Endothelial cell of umbilical vein (primary cell): ENCODE results near the gene RECQL5.

Experiments used
- EZH2 ChIP-seq: IDR thresholded peaks from 2 replicates; pipeline ENCODE4 v1.6.1; 2012; ENCODE audit warnings: borderline replicate concordance, low read depth, mild to moderate bottlenecking, moderate library complexity, low read length, inconsistent platforms; ENCODE audit not compliant: severe bottlenecking
- GATA2 ChIP-seq: IDR thresholded peaks from 2 replicates; pipeline ENCODE4 v1.7.0; 2011; ENCODE audit warnings: low read depth, mild to moderate bottlenecking, moderate library complexity, mixed read lengths, low read length; ENCODE audit not compliant: insufficient read length, insufficient read depth
- POLR2A ChIP-seq: IDR thresholded peaks from 2 replicates; pipeline ENCODE4 v1.6.1; 2012; ENCODE audit warnings: low read depth, mild to moderate bottlenecking, control low read depth, low read length
- POLR2AphosphoS5 ChIP-seq: IDR thresholded peaks from 2 replicates; pipeline ENCODE4 v1.6.1; 2012; ENCODE audit warnings: low read depth, mild to moderate bottlenecking, control low read depth, low read length, moderate library complexity; ENCODE audit not compliant: insufficient read depth
- TF ChIP-seq, protein P1 (sequence below), 2 donors: IDR thresholded peaks; 1 replicate in 1 of 2; 2 replicates in 1 of 2; pipeline ENCODE4 v1.5.1; 2011; ENCODE audit warnings: low read length in 2 of 2, mild to moderate bottlenecking in 2 of 2, moderate library complexity in 2 of 2, control low read depth in 1 of 2, inconsistent platforms in 1 of 2, low read depth in 1 of 2; ENCODE audit not compliant: insufficient read depth in 1 of 2; ENCODE audit errors: extremely low read depth in 1 of 2
- TF ChIP-seq, protein P2 (sequence below): IDR thresholded peaks from 2 replicates; pipeline ENCODE4 v1.6.1; 2011; ENCODE audit not compliant: insufficient read depth, insufficient read length

- TF ChIP-seq, protein P1, sequence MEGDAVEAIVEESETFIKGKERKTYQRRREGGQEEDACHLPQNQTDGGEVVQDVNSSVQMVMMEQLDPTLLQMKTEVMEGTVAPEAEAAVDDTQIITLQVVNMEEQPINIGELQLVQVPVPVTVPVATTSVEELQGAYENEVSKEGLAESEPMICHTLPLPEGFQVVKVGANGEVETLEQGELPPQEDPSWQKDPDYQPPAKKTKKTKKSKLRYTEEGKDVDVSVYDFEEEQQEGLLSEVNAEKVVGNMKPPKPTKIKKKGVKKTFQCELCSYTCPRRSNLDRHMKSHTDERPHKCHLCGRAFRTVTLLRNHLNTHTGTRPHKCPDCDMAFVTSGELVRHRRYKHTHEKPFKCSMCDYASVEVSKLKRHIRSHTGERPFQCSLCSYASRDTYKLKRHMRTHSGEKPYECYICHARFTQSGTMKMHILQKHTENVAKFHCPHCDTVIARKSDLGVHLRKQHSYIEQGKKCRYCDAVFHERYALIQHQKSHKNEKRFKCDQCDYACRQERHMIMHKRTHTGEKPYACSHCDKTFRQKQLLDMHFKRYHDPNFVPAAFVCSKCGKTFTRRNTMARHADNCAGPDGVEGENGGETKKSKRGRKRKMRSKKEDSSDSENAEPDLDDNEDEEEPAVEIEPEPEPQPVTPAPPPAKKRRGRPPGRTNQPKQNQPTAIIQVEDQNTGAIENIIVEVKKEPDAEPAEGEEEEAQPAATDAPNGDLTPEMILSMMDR (IDR thresholded peaks at IDR 0.05; ENCODE audit: extremely low read depth in 1 of 2, insufficient read depth in 1 of 2, low read depth in 1 of 2, low read length in 2 of 2), result no peak
- TF ChIP-seq POLR2A (no peak), GATA2 (no peak), EZH2 (no peak), POLR2AphosphoS5 (no peak)
- TF ChIP-seq, protein P2, sequence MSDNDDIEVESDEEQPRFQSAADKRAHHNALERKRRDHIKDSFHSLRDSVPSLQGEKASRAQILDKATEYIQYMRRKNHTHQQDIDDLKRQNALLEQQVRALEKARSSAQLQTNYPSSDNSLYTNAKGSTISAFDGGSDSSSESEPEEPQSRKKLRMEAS, result no peak
Measured at GRCh38 chr17:75621489-75621888, 45.5 kb downstream of the RECQL5 start.
